ENCODE measurements around the gene MLLT10. TPM values are rescaled to one million over a fixed set of nuclear protein-coding genes. Genes with fewer than 3 reads are reported as not detected.

The MLLT10 gene
- total and polyA plus RNA-seq, 2 of the 8 experiments (the other 6 are each of a cell fraction or from before 2014, with no cell fraction given), result 53.1 to 62.1 TPM

- no peak overlapping the region for H2BK15ac ChIP-seq (ENCODE audit: low read length)
- peaks cover 3% of the 10 kb centered on the region; the same call in 1 of the 2 replicates for H3K23me2 ChIP-seq (ENCODE audit: low read depth, low read length)
- no peak overlapping the region for H3K9ac ChIP-seq (replicated peaks in 1 of 4; ENCODE audit: extremely low read depth in 1 of 4, low read depth in 3 of 4, low read length in 3 of 4)
- no peaks in the 10 kb centered on the region; the same call in none of the 2 replicates for H3K79me1 ChIP-seq (ENCODE audit: low read depth, low read length)
- no peak overlapping the region for H2BK5ac ChIP-seq (ENCODE audit: low read depth, low read length)
- no peak overlapping the region for H3K27ac ChIP-seq (ENCODE audit: low read depth, low read length)
- DNase-seq (ENCODE audit: low read depth in 1 of 2, low spot score in 2 of 2) (no peak), FAIRE-seq (no peak)
- H2AK5ac ChIP-seq (ENCODE audit: low read depth, low read length), result 0 out of 2 replicates have a peak overlapping the region, but pooled peaks have one; percentile 60
- peaks cover 13 to 35% (median 30%) of the 10 kb centered on the region in 4 experiments for H3K4me1 ChIP-seq (replicated peaks in 1 of 4; ENCODE audit: control insufficient read depth in 3 of 4, insufficient read depth in 4 of 4, low read length in 3 of 4)
- no peak overlapping the region for H3K4ac ChIP-seq (replicated peaks; ENCODE audit: insufficient read length, low read depth, low read length)
- H2BK20ac ChIP-seq (ENCODE audit: low read length), result no peak overlapping the region
- no peak overlapping the region for H2BK12ac ChIP-seq (ENCODE audit: low read depth, low read length)
- H3K56ac ChIP-seq (replicated peaks; ENCODE audit: insufficient read length, low read depth, low read length), result no peak overlapping the region
- H3K36me3 ChIP-seq (ENCODE audit: control insufficient read depth in 2 of 4, insufficient read depth in 4 of 4, low read length in 3 of 4), result peaks cover 0 to 24% (median 5%) of the 10 kb centered on the region in 4 experiments; a peak in 5 of 8 replicates
- no peak overlapping the region for H2BK120ac ChIP-seq (replicated peaks; ENCODE audit: low read depth, low read length)
- no peaks in the 10 kb centered on the region for H4K20me1 ChIP-seq (replicated peaks in 1 of 2; ENCODE audit: control insufficient read depth in 1 of 2, insufficient read depth in 2 of 2, low read length in 2 of 2)
- no peak overlapping the region for H4K8ac ChIP-seq (ENCODE audit: extremely low read depth, insufficient read depth, low read length)
- POLR2A ChIA-PET (ENCODE audit: partially characterized antibody), result interaction anchor here (0.6 to 3.0 kb wide), 4 partner anchors 10 to 196 kb away, joined by 3 to 10 read pairs (median 4); no protein-coding TSS in a partner anchor
- peak overlapping the region; percentile 32; the same call in 1 of the 2 replicates for H3K18ac ChIP-seq (ENCODE audit: extremely low read depth, low read length)
- CTCF ChIA-PET (ENCODE audit: partially characterized antibody), result interaction anchor here (0.6 to 3.6 kb wide), 4 partner anchors 9 to 129 kb away, joined by 3 to 16 read pairs (median 4); no protein-coding TSS in a partner anchor
- no peak overlapping the region for H3K4me2 ChIP-seq (ENCODE audit: insufficient read depth in 1 of 2, low read depth in 2 of 2, low read length in 2 of 2)
- TF ChIP-seq CBX5 (IDR thresholded peaks at IDR 0.05; ENCODE audit: low read depth, low read length) (no peak), RNF2 (IDR thresholded peaks at IDR 0.05; ENCODE audit: borderline replicate concordance, low read depth, low read length, missing control alignments, poor library complexity, severe bottlenecking) (no peak)
- H3K4me3 ChIP-seq (ENCODE audit: extremely low read depth in 1 of 4, insufficient read depth in 2 of 4, low read depth in 3 of 4, low read length in 4 of 4), result no peak overlapping the region
- H2AFZ ChIP-seq (ENCODE audit: low read length), result no peak overlapping the region
- H3K79me2 ChIP-seq (ENCODE audit: control insufficient read depth in 1 of 2, insufficient read depth in 2 of 2, low read length in 2 of 2), result no peaks in the 10 kb centered on the region
- 88% methylated on average over 4 of the region's 4 CpGs; no CpG with 5 or more reads in 1 of the 2 experiments for WGBS, 2 experiments (ENCODE audit: extremely low coverage in 1 of 2, insufficient coverage in 1 of 2, insufficient read length in 1 of 2, insufficient replicate concordance in 2 of 2, low coverage in 1 of 2, low lambda C conversion rate in 2 of 2, missing lambda C conversion rate in 1 of 2)
- no peaks in the 10 kb centered on the region for H3K27me3 ChIP-seq (replicated peaks in 1 of 4; ENCODE audit: control insufficient read depth in 3 of 4, extremely low read depth in 1 of 4, insufficient read depth in 3 of 4, low read length in 3 of 4)
- H4K91ac ChIP-seq (replicated peaks; ENCODE audit: insufficient read length, low read length), result no peak overlapping the region
- H3K23ac ChIP-seq (ENCODE audit: insufficient read length), result no peak overlapping the region
- H3K14ac ChIP-seq (ENCODE audit: insufficient read length), result no peak overlapping the region
- H4K5ac ChIP-seq (ENCODE audit: insufficient read length, low read depth, low read length), result no peak overlapping the region
- no peaks in the 10 kb centered on the region for H3K9me3 ChIP-seq (ENCODE audit: insufficient read depth in 2 of 2, low read depth in 1 of 2, low read length in 1 of 2)
These were observed 213.8 kb downstream of the MLLT10 start for GRCh38 chr10:21747809-21748208.
